Esophagus mucosa (tissue), 1 donor: ENCODE data around the gene PURA. TPM values are rescaled to one million over a fixed set of nuclear protein-coding genes. Genes with fewer than 3 reads are reported as not detected.
"Not testable (repeated sequence)": the region's sequence is repeated elsewhere in the genome, so short reads cannot be mapped to it uniquely, and the experiment has no call there.

Experiments
- ATAC-seq: fragments of 200-7000 bp; cut with Tn5 transposase; one replicate; pipeline ENCODE4 v1.9.1; 2020
- total RNA-seq: library from RNA; stranded (reverse); gene quantifications from one replicate; pipeline ENCODE4 v1.2.4, GENCODE V29; 2023
- donor health status: DM: yes; HTN: yes; CAD: no.

Gene PURA
- total RNA-seq, 1 donor from 2014 or later = 7.3 TPM

GRCh38 chr5:140136624-140137023, 22.7 kb downstream of the PURA start:
- no peak for ATAC-seq

GRCh38 chr5:140140435-140140834, 26.5 kb downstream of the PURA start:
- ATAC-seq = no peak

- peak; percentile 41 for ATAC-seq
Observed at GRCh38 chr5:140141241-140141640, 27.3 kb downstream of the PURA start.

GRCh38 chr5:140142246-140142645, 28.3 kb downstream of the PURA start:
- ATAC-seq = no peak

- no peak for ATAC-seq
Observed at GRCh38 chr5:140142856-140143255, 28.9 kb downstream of the PURA start.

GRCh38 chr5:140143521-140144258, 29.8 kb downstream of the PURA start:
- no peak for ATAC-seq

GRCh38 chr5:140145256-140145655, 31.3 kb downstream of the PURA start:
- ATAC-seq = no peak

GRCh38 chr5:140145818-140146522, 32.1 kb downstream of the PURA start:
- ATAC-seq = peak; percentile 80

- no peak for ATAC-seq
Observed at GRCh38 chr5:140146523-140146842, 32.6 kb downstream of the PURA start.

GRCh38 chr5:140147460-140147859, 33.6 kb downstream of the PURA start:
- no peak for ATAC-seq

- no peak for ATAC-seq
Observed at GRCh38 chr5:140148508-140148907, 34.6 kb downstream of the PURA start.

- no peak for ATAC-seq
Observed at GRCh38 chr5:140150201-140150600, 36.3 kb downstream of the PURA start.

- no peak for ATAC-seq
Observed at GRCh38 chr5:140151144-140152021, 37.5 kb downstream of the PURA start.

- ATAC-seq = no peak
Observed at GRCh38 chr5:140152022-140152999, 38.4 kb downstream of the PURA start.

- no peak for ATAC-seq
Observed at GRCh38 chr5:140153255-140153654, 39.3 kb downstream of the PURA start.

- ATAC-seq = no peak
Observed at GRCh38 chr5:140153905-140154304, 40.0 kb downstream of the PURA start.

- ATAC-seq = not testable (repeated sequence)
Observed at GRCh38 chr5:140154710-140155381, 40.9 kb downstream of the PURA start.

GRCh38 chr5:140157032-140157781, 43.3 kb downstream of the PURA start:
- peak; percentile 96 for ATAC-seq

- no peak for ATAC-seq
Observed at GRCh38 chr5:140159014-140159927, 45.4 kb downstream of the PURA start.

GRCh38 chr5:140162275-140162674, 48.4 kb downstream of the PURA start:
- ATAC-seq = no peak
